Activated CD4-positive, alpha-beta T cell treated with anti-CD3 and anti-CD28 coated beads, Interleukin-2, amount 50 U/mL, for 16 hours (primary cell): ENCODE results near the gene GPC5.

Experiments used
- DNase-seq: peaks from one replicate; pipeline ENCODE4 v3.0.0-alpha.2; 2020

The GPC5 gene

GRCh38 chr13:92303428-92303827 is 905.0 kb downstream of the GPC5 start:
- DNase-seq = no peak

GRCh38 chr13:92307752-92308151 is 909.3 kb downstream of the GPC5 start:
- DNase-seq = no peak

- DNase-seq = no peak
Observed at GRCh38 chr13:92312823-92313222, 914.4 kb downstream of the GPC5 start.

GRCh38 chr13:92313382-92313781 is 915.0 kb downstream of the GPC5 start:
- DNase-seq = no peak

GRCh38 chr13:92315265-92315664 is 916.8 kb downstream of the GPC5 start:
- no peak for DNase-seq

- DNase-seq = no peak
Observed at GRCh38 chr13:92316030-92316429, 917.6 kb downstream of the GPC5 start.

GRCh38 chr13:92317066-92317465 is 918.6 kb downstream of the GPC5 start:
- no peak for DNase-seq

GRCh38 chr13:92320323-92320722 is 921.9 kb downstream of the GPC5 start:
- DNase-seq = no peak

GRCh38 chr13:92321174-92321573 is 922.8 kb downstream of the GPC5 start:
- DNase-seq = no peak

- no peak for DNase-seq
Observed at GRCh38 chr13:92345627-92346026, 947.2 kb downstream of the GPC5 start.

GRCh38 chr13:92346046-92346445 is 947.6 kb downstream of the GPC5 start:
- DNase-seq = no peak

GRCh38 chr13:92354583-92354982 is 956.2 kb downstream of the GPC5 start:
- no peak for DNase-seq

- DNase-seq = no peak
Observed at GRCh38 chr13:92355213-92355612, 956.8 kb downstream of the GPC5 start.

GRCh38 chr13:92362717-92363116 is 964.3 kb downstream of the GPC5 start:
- no peak for DNase-seq

GRCh38 chr13:92365904-92366303 is 967.5 kb downstream of the GPC5 start:
- DNase-seq = no peak

- DNase-seq = no peak
Observed at GRCh38 chr13:92377396-92377795, 979.0 kb downstream of the GPC5 start.

- no peak for DNase-seq
Observed at GRCh38 chr13:92379371-92379770, 981.0 kb downstream of the GPC5 start.

- DNase-seq = no peak
Observed at GRCh38 chr13:92384410-92384809, 986.0 kb downstream of the GPC5 start.

- no peak for DNase-seq
Observed at GRCh38 chr13:92387245-92387644, 988.8 kb downstream of the GPC5 start.

- no peak for DNase-seq
Observed at GRCh38 chr13:92390217-92390616, 991.8 kb downstream of the GPC5 start.

GRCh38 chr13:92403606-92404005 is 1005.2 kb downstream of the GPC5 start:
- DNase-seq = no peak

- no peak for DNase-seq
Observed at GRCh38 chr13:92407858-92408257, 1009.4 kb downstream of the GPC5 start.

GRCh38 chr13:92412481-92412880 is 1014.1 kb downstream of the GPC5 start:
- no peak for DNase-seq

GRCh38 chr13:92412996-92413395 is 1014.6 kb downstream of the GPC5 start:
- DNase-seq = no peak

- DNase-seq = no peak
Observed at GRCh38 chr13:92413452-92413851, 1015.0 kb downstream of the GPC5 start.

- no peak for DNase-seq
Observed at GRCh38 chr13:92414851-92415250, 1016.4 kb downstream of the GPC5 start.
